A673 (cell line): ENCODE measurements around the gene CNTN2. TPM values are rescaled to one million over a fixed set of nuclear protein-coding genes. Genes with fewer than 3 reads are reported as not detected.

ENCODE experiments used
- BruUV-seq: library from RNA; stranded (reverse); fragments of 400-500 nt; replicated peaks from 2 replicates; lab custom pipeline; 2021; lab: Mats Ljungman, UMichigan
- CTCF ChIA-PET: fragments of 300-600 bp; sonication (Branson Sonifier 250); formaldehyde crosslinking; loops from one replicate; lab custom pipeline; 2022; ENCODE audit warnings: antibody characterized with exemption; lab: Charles Lee
- POLR2A ChIA-PET: fragments of 300-600 bp; sonication (Branson Sonifier 250); formaldehyde crosslinking; loops from one replicate; lab custom pipeline; 2022; ENCODE audit warnings: antibody characterized with exemption; ENCODE audit not compliant: low non-redundant PET; lab: Charles Lee
- DNase-seq: peaks from one replicate; pipeline ENCODE4 v3.0.0-alpha.2; 2015; ENCODE audit warnings: low spot score
- H3K27ac ChIP-seq: fragments of 200-600 bp; sonication (generic); 2 replicates; pipeline ENCODE4 v1.5.1; 2016; ENCODE audit warnings: mixed run types, low read depth, mild to moderate bottlenecking, mixed read lengths, antibody characterized with exemption, low read length; ENCODE audit not compliant: poor library complexity, severe bottlenecking
- H3K27me3 ChIP-seq: fragments of 200-600 bp; sonication (generic); replicated peaks from 2 replicates; pipeline ENCODE4 v1.6.1; 2017; ENCODE audit warnings: mixed run types, low read depth, mild to moderate bottlenecking, mixed read lengths, antibody characterized with exemption, low read length; ENCODE audit not compliant: insufficient read depth, poor library complexity
- H3K36me3 ChIP-seq: fragments of 200-600 bp; sonication (generic); 2 replicates; pipeline ENCODE4 v1.6.1; 2016; ENCODE audit warnings: mixed run types, mild to moderate bottlenecking, mixed read lengths, antibody characterized with exemption, low read length; ENCODE audit not compliant: insufficient read depth, poor library complexity, severe bottlenecking
- H3K4me1 ChIP-seq: fragments of 200-600 bp; sonication (generic); 2 replicates; pipeline ENCODE4 v1.6.1; 2017; ENCODE audit warnings: mixed run types, mild to moderate bottlenecking, mixed read lengths, antibody characterized with exemption, low read length; ENCODE audit not compliant: insufficient read depth, poor library complexity, severe bottlenecking
- H3K4me3 ChIP-seq: fragments of 200-600 bp; sonication (generic); 2 replicates; pipeline ENCODE4 v1.5.1; 2016; ENCODE audit warnings: low read depth, mixed run types, mild to moderate bottlenecking, mixed read lengths, low read length; ENCODE audit not compliant: poor library complexity, severe bottlenecking
- H3K9me3 ChIP-seq: fragments of 200-600 bp; sonication (generic); 2 replicates; pipeline ENCODE4 v1.6.1; 2016; ENCODE audit warnings: mixed run types, low read depth, mild to moderate bottlenecking, mixed read lengths, antibody characterized with exemption, low read length; ENCODE audit not compliant: poor library complexity, severe bottlenecking
- EZH2 ChIP-seq: fragments of 200-600 bp; sonication (generic); IDR thresholded peaks from 2 replicates; pipeline ENCODE4 v1.6.1; 2017; ENCODE audit warnings: borderline replicate concordance, low read depth, mild to moderate bottlenecking, mixed read lengths, antibody characterized with exemption, low read length; ENCODE audit not compliant: poor library complexity, severe bottlenecking
- intact Hi-C: fragments of 100-400 bp; cut with micrococcal nuclease; formaldehyde crosslinking; loops from one replicate; pipeline ENCODE4 v1.10.0; 2022; ENCODE audit not compliant: unreplicated experiment
- total RNA-seq: library from RNA; stranded (reverse); gene quantifications from 2 replicates; pipeline ENCODE4 v1.2.3, GENCODE V29; 2021
- TF ChIP-seq, protein P1 (sequence below): fragments of 300-800, 200-600 bp; sonication (generic); conservative IDR thresholded peaks from 2 replicates; pipeline ENCODE4 v1.5.1; 2017; ENCODE audit warnings: low read depth, mild to moderate bottlenecking, antibody characterized with exemption, low read length, moderate library complexity, mixed read lengths

The CNTN2 gene
- total RNA-seq, 1 experiment from 2014 or later = not detected

DNA sequence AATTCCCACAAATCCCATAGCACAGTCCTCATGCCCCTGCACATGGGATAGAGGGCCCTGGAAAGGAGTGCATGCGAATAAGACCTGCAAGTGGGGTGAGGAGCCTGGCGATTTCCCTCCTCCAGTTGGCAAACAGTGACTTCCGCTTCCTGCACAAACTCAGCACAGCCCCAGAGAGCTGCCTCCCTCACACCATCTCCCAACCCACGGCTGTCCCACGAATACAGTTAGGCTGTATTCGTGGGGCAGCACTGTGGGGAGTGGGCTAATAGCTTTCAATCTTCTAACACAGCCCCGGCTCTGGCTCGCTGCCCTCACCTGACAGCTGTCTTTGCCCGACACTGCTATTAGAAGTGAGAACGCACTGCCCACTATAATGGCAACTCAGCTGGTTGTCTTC lies 28.2 kb upstream of the CNTN2 start:
- BruUV-seq = no TSS peak
- intact Hi-C loops = no loop called here
- peaks cover 5% of the 10 kb centered on the region for H3K4me1 ChIP-seq
- no peak for DNase-seq
- ChIA-PET POLR2A (no interaction called here), CTCF (no interaction called here)
- no peak for TF ChIP-seq EZH2
- TF ChIP-seq, protein P1, sequence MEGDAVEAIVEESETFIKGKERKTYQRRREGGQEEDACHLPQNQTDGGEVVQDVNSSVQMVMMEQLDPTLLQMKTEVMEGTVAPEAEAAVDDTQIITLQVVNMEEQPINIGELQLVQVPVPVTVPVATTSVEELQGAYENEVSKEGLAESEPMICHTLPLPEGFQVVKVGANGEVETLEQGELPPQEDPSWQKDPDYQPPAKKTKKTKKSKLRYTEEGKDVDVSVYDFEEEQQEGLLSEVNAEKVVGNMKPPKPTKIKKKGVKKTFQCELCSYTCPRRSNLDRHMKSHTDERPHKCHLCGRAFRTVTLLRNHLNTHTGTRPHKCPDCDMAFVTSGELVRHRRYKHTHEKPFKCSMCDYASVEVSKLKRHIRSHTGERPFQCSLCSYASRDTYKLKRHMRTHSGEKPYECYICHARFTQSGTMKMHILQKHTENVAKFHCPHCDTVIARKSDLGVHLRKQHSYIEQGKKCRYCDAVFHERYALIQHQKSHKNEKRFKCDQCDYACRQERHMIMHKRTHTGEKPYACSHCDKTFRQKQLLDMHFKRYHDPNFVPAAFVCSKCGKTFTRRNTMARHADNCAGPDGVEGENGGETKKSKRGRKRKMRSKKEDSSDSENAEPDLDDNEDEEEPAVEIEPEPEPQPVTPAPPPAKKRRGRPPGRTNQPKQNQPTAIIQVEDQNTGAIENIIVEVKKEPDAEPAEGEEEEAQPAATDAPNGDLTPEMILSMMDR = no peak
- H3K27ac ChIP-seq = no peak overlapping the region
- no peaks in the 10 kb centered on the region for H3K9me3 ChIP-seq
- no peak overlapping the region for H3K4me3 ChIP-seq
- H3K27me3 ChIP-seq = peaks cover 5% of the 10 kb centered on the region
- no peaks in the 10 kb centered on the region for H3K36me3 ChIP-seq

DNA sequence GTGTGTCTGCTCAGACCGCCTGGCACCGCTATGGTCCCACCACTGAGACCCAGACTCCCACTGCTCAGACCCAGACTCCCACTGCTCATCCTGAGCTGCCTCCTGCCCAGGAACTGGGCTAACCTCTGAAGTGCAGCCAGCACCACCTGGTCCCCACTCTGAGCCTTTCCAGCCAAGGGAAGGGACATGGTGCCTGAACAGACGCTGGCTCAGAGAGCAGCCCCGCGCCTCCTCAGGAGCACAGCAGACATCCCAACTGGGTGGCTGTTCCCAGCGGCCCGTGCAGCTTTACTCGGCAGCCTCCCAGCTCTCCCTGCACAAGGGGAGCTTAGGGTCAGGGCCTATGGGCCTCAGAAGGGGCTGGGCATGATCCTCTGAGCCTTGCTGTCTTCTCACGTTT lies 27.8 kb upstream of the CNTN2 start:
- intact Hi-C loops = no loop called here
- CTCF ChIA-PET = interaction anchor here (0.7 kb wide), 1 partner anchor 47 kb away, joined by 4 read pairs; no protein-coding TSS in a partner anchor

DNA sequence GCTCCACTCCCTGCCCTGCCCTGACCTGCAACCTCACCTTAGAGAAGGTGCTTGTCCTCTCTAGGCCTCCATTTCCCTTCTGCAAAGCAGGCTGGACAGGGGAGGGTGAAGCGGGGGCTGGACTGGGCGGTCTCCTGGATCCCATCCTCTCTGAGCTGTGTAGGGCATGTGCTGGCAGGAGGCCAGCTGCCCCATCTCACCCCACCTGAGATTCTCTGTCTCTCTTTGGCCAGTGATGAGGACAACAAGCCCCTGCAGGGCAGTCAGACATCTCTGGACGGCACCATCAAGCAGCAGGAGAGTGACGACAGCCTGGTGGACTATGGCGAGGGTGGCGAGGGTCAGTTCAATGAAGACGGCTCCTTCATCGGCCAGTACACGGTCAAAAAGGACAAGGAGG lies 26.9 kb upstream of the CNTN2 start:
- ChIA-PET POLR2A (no interaction called here), CTCF (interaction anchor here (0.7 kb wide), 1 partner anchor 46 kb away, joined by 4 read pairs; no protein-coding TSS in a partner anchor)
- Histone ChIP-seq H3K27me3 (peaks cover 15% of the 10 kb centered on the region), H3K9me3 (no peaks in the 10 kb centered on the region), H3K4me1 (peaks cover 5% of the 10 kb centered on the region), H3K36me3 (no peaks in the 10 kb centered on the region), H3K4me3 (no peak overlapping the region), H3K27ac (no peak overlapping the region)
- intact Hi-C loops = no loop called here
- BruUV-seq = no TSS peak
- no peak for TF ChIP-seq EZH2
- TF ChIP-seq, protein P1 = no peak
- DNase-seq = no peak

More for the DNA sequence above, 27.8 kb upstream of the CNTN2 start:
- POLR2A ChIA-PET = no interaction called here
- Histone ChIP-seq H3K4me1 (peaks cover 5% of the 10 kb centered on the region), H3K27ac (no peak overlapping the region), H3K9me3 (no peaks in the 10 kb centered on the region), H3K36me3 (no peaks in the 10 kb centered on the region), H3K4me3 (no peak overlapping the region), H3K27me3 (peaks cover 9% of the 10 kb centered on the region)
- TF ChIP-seq, protein P1 = no peak
- no peak for TF ChIP-seq EZH2
- no TSS peak for BruUV-seq
- DNase-seq = no peak
